ENCODE data around the gene TUSC7. TPM values are rescaled to one million over a fixed set of nuclear protein-coding genes. Genes with fewer than 3 reads are reported as not detected.

TUSC7 gene
- total and polyA plus RNA-seq, 2 of the 4 experiments (the other 2 are of a cell fraction) = not detected

DNA sequence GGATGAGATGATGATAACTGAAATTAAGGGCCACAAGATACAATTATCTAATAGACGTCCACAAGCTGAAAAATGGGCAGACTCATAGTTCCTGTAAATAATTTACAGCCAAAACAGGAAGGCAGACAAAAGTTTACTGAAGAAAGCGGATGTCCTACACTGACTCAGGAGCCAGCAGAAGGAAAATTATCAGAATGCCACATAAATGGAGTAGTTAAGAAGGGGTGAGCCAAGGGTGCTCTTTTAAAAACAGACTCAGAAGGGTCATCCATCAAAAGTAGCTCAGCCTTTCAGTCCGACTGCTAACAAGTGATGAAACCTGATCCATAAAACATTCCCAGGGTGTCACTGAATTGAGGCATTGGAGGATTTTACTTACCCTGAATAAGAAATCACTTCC, 39.8 kb downstream of the TUSC7 start:
- POLR2A ChIA-PET (ENCODE audit: unreplicated experiment) = no interaction called here
- in situ Hi-C loops (cut with MboI; ENCODE audit: low sequenced_read_pairs) = no loop called here
- ATAC-seq (ENCODE audit: low read depth) = peak; percentile 57; the same call in 1 of the 2 replicates
- no TSS peak for BruUV-seq (replicated peaks)
- CTCF ChIA-PET = interaction anchor here (1.0 kb wide), 1 partner anchor 8 kb away, joined by 3 read pairs; no protein-coding TSS in a partner anchor
- Histone ChIP-seq H3K9ac (ENCODE audit: low read depth, low read length) (no peak overlapping the region), H2BK15ac (ENCODE audit: low read depth, low read length) (no peak overlapping the region), H3K56ac (ENCODE audit: extremely low read depth, insufficient read depth, low read length) (no peak overlapping the region), H3K27me3 (ENCODE audit: control insufficient read depth, insufficient read depth, low read length) (no peaks in the 10 kb centered on the region), H2AK9ac (replicated peaks; ENCODE audit: low read depth, low read length, poor library complexity) (no peak overlapping the region), H3K27ac (ENCODE audit: insufficient read depth, low read length) (no peak overlapping the region), H4K20me1 (ENCODE audit: insufficient read depth, low read length) (no peaks in the 10 kb centered on the region), H2BK120ac (ENCODE audit: low read depth, low read length) (no peak overlapping the region), H2AFZ (replicated peaks; ENCODE audit: low read length, poor library complexity) (no peak overlapping the region), H3K4me2 (ENCODE audit: low read depth, low read length) (no peak overlapping the region), H3K14ac (replicated peaks; ENCODE audit: low read depth, low read length) (no peak overlapping the region), H3K79me1 (ENCODE audit: low read depth in 1 of 2, low read length in 2 of 2) (no peaks in the 10 kb centered on the region), H3K4me3 (ENCODE audit: insufficient read depth, low read depth, low read length) (no peak overlapping the region), H3K9me1 (ENCODE audit: insufficient read depth, low read length) (no peaks in the 10 kb centered on the region), H4K91ac (ENCODE audit: insufficient read depth, low read depth, low read length) (no peak overlapping the region), H4K8ac (ENCODE audit: low read depth in 2 of 2, low read length in 2 of 2) (no peak overlapping the region), H2BK5ac (ENCODE audit: low read depth, low read length, poor library complexity, severe bottlenecking) (no peak overlapping the region), H2BK20ac (ENCODE audit: low read depth, low read length) (no peak overlapping the region), H3K18ac (ENCODE audit: low read depth, low read length) (no peak overlapping the region), H3K4me1 (ENCODE audit: control insufficient read depth, insufficient read depth, low read length) (no peaks in the 10 kb centered on the region), H3K36me3 (ENCODE audit: control insufficient read depth, insufficient read depth, low read length) (no peaks in the 10 kb centered on the region), H3K4ac (ENCODE audit: low read depth, low read length) (no peak overlapping the region), H4K5ac (ENCODE audit: low read depth, low read length) (no peak overlapping the region), H3K23ac (ENCODE audit: low read depth, low read length) (no peak overlapping the region), H2AK5ac (ENCODE audit: low read depth, low read length) (no peak overlapping the region), H3K9me3 (ENCODE audit: control insufficient read depth, insufficient read depth, low read length) (no peaks in the 10 kb centered on the region)
- intact Hi-C loops (cut with micrococcal nuclease) = loop anchor here (1.0 kb wide), 1 partner anchor 43 kb away; no protein-coding TSS in a partner anchor
- no CpG with 5 or more reads among the region's 3 CpGs for WGBS, 2 experiments (ENCODE audit: extremely low coverage in 2 of 2, insufficient read length in 1 of 2)
- dilution Hi-C loops (cut with HindIII; ENCODE audit: low sequenced_read_pairs, unreplicated experiment) = no loop called here
- peak; percentile 2 for DNase-seq
- TF ChIP-seq BHLHE40 (IDR thresholded peaks at IDR 0.05; ENCODE audit: low read depth, low read length) (no peak), MXI1 (IDR thresholded peaks at IDR 0.05; ENCODE audit: borderline replicate concordance, low read depth, low read length) (no peak), RFX5 (IDR thresholded peaks at IDR 0.05; ENCODE audit: low read depth, low read length) (no peak), MAZ (IDR thresholded peaks at IDR 0.05; ENCODE audit: borderline replicate concordance, low read depth, low read length) (no peak), RCOR1 (IDR thresholded peaks at IDR 0.05; ENCODE audit: insufficient replicate concordance, low read length) (no peak), MAFK (IDR thresholded peaks at IDR 0.05; ENCODE audit: low read depth, low read length) (no peak)
- TF ChIP-seq, protein P1, sequence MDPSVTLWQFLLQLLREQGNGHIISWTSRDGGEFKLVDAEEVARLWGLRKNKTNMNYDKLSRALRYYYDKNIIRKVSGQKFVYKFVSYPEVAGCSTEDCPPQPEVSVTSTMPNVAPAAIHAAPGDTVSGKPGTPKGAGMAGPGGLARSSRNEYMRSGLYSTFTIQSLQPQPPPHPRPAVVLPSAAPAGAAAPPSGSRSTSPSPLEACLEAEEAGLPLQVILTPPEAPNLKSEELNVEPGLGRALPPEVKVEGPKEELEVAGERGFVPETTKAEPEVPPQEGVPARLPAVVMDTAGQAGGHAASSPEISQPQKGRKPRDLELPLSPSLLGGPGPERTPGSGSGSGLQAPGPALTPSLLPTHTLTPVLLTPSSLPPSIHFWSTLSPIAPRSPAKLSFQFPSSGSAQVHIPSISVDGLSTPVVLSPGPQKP (IDR thresholded peaks at IDR 0.05; ENCODE audit: borderline replicate concordance, low read depth, low read length) = no peak
- TF ChIP-seq, protein P2, sequence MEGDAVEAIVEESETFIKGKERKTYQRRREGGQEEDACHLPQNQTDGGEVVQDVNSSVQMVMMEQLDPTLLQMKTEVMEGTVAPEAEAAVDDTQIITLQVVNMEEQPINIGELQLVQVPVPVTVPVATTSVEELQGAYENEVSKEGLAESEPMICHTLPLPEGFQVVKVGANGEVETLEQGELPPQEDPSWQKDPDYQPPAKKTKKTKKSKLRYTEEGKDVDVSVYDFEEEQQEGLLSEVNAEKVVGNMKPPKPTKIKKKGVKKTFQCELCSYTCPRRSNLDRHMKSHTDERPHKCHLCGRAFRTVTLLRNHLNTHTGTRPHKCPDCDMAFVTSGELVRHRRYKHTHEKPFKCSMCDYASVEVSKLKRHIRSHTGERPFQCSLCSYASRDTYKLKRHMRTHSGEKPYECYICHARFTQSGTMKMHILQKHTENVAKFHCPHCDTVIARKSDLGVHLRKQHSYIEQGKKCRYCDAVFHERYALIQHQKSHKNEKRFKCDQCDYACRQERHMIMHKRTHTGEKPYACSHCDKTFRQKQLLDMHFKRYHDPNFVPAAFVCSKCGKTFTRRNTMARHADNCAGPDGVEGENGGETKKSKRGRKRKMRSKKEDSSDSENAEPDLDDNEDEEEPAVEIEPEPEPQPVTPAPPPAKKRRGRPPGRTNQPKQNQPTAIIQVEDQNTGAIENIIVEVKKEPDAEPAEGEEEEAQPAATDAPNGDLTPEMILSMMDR (conservative IDR thresholded peaks at IDR 0.05; ENCODE audit: low read depth, low read length) = no peak
